Left lung (tissue), 10 donors: ENCODE results near the gene TMX1. TPM values are rescaled to one million over a fixed set of nuclear protein-coding genes. Genes with fewer than 3 reads are reported as not detected.
A peak's percentile ranks its signal among the peaks of the same experiment; 100 is the strongest.

ENCODE experiments used
- ATAC-seq: fragments of 200-7000 bp; cut with Tn5 transposase; one replicate; pipeline ENCODE4 v1.9.1; 2020; ENCODE audit warnings: moderate library complexity
- DNase-seq, 4 donors: peaks; one replicate each; pipeline ENCODE4 v3.0.0-alpha.2; 2013 to 2020
- H3K27ac ChIP-seq, 2 donors: fragments of 200-600 bp; sonication (generic) in 1 of 2; one replicate each; pipeline versions ENCODE4 v1.5.0 to v1.8.0; 2020 to 2021
- H3K27me3 ChIP-seq, 2 donors: fragments of 200-600 bp; sonication (generic) in 1 of 2; one replicate each; pipeline versions ENCODE4 v1.5.0 to v1.8.0; 2020 to 2021
- H3K36me3 ChIP-seq, 2 donors: fragments of 200-600 bp; sonication (generic) in 1 of 2; one replicate each; pipeline versions ENCODE4 v1.5.0 to v1.8.0; 2020 to 2021
- H3K4me1 ChIP-seq, 2 donors: fragments of 200-600 bp; one replicate each; pipeline ENCODE4 v1.8.0; 2021
- H3K4me3 ChIP-seq, 2 donors: fragments of 200-600 bp; sonication (generic) in 1 of 2; one replicate each; pipeline versions ENCODE4 v1.5.0 to v1.8.0; 2020 to 2021; ENCODE audit warnings: mild to moderate bottlenecking in 1 of 2
- H3K9me3 ChIP-seq, 2 donors: fragments of 200-600 bp; sonication (generic) in 1 of 2; one replicate each; pipeline versions ENCODE4 v1.5.0 to v1.8.0; 2020 to 2021
- CTCF ChIP-seq, 2 donors: fragments of 200-600 bp; sonication (generic) in 1 of 2; IDR thresholded peaks; one replicate each; pipeline versions ENCODE4 v1.5.0 to v1.8.0; 2021; ENCODE audit warnings: antibody characterized with exemption in 2 of 2
- intact Hi-C, 2 donors: fragments of 100-400 bp; cut with DNase I; formaldehyde crosslinking; loops; one replicate each; pipeline versions ENCODE4 v1.11.2 to v1.14.2; 2022
- polyA plus RNA-seq, 6 donors: library from polyadenylated mRNA; unstranded; fragments of 120-200 nt; gene quantifications; one replicate each; pipeline ENCODE4 v1.2.1, GENCODE V29; 2013; ENCODE audit not compliant: insufficient read length in 6 of 6
- total RNA-seq, 2 donors: library from RNA; stranded (reverse); fragmentation: NEBNext Ultra II Directional; extraction: Animal tissue kit (Norgen Biotek cat#: 25700); gene quantifications; one replicate each; pipeline ENCODE4 v1.2.1, GENCODE V29; 2021
- donor health status: DM: no; HTN: yes; CAD: no.
- donor health status: DM: no; HTN: no; CAD: no.

Gene TMX1
- total and polyA plus RNA-seq, 8 donors = 32.7 to 55.7 (median 49.6) TPM

- ATAC-seq = no peak
- no peaks in the 10 kb centered on the region for H3K36me3 ChIP-seq
- no peaks in the 10 kb centered on the region for H3K27me3 ChIP-seq
- no peaks in the 10 kb centered on the region for H3K9me3 ChIP-seq
- no peak for DNase-seq
- H3K4me1 ChIP-seq = no peaks in the 10 kb centered on the region
- TF ChIP-seq CTCF (IDR thresholded peaks at IDR 0.05) = no peak
- no peak overlapping the region for H3K27ac ChIP-seq
- no peak overlapping the region for H3K4me3 ChIP-seq
- intact Hi-C loops = loop anchor here in 1 of 2 donors (5.0 kb wide), 1 partner anchor 488 kb away; no protein-coding TSS in a partner anchor
Observed at GRCh38 chr14:51289169-51289568, 49.1 kb downstream of the TMX1 start.

- TF ChIP-seq CTCF (IDR thresholded peaks at IDR 0.05) = no peak
- H3K27ac ChIP-seq = no peak overlapping the region
- no peaks in the 10 kb centered on the region for H3K27me3 ChIP-seq
- ATAC-seq (no peak), DNase-seq (no peak)
- no peaks in the 10 kb centered on the region for H3K4me1 ChIP-seq
- H3K9me3 ChIP-seq = no peaks in the 10 kb centered on the region
- H3K36me3 ChIP-seq = no peaks in the 10 kb centered on the region
- H3K4me3 ChIP-seq = no peak overlapping the region
- intact Hi-C loops = no loop called here
Observed at GRCh38 chr14:51290132-51290531, 50.1 kb downstream of the TMX1 start.

- DNase-seq (no peak), ATAC-seq (no peak)
- no peak for TF ChIP-seq CTCF (IDR thresholded peaks at IDR 0.05)
- no peaks in the 10 kb centered on the region for H3K4me1 ChIP-seq
- no peaks in the 10 kb centered on the region for H3K27me3 ChIP-seq
- intact Hi-C loops = no loop called here
- H3K4me3 ChIP-seq = no peak overlapping the region
- H3K36me3 ChIP-seq = no peaks in the 10 kb centered on the region
- no peaks in the 10 kb centered on the region for H3K9me3 ChIP-seq
- no peak overlapping the region for H3K27ac ChIP-seq
Observed at GRCh38 chr14:51291016-51291415, 51.0 kb downstream of the TMX1 start.

- intact Hi-C loops = no loop called here
- Histone ChIP-seq H3K27me3 (no peaks in the 10 kb centered on the region), H3K36me3 (no peaks in the 10 kb centered on the region), H3K4me1 (no peaks in the 10 kb centered on the region), H3K9me3 (no peaks in the 10 kb centered on the region), H3K27ac (no peak overlapping the region), H3K4me3 (no peak overlapping the region)
- DNase-seq (no peak), ATAC-seq (peak; percentile 17)
- no peak for TF ChIP-seq CTCF (IDR thresholded peaks at IDR 0.05)
Observed at GRCh38 chr14:51293149-51293911, 53.3 kb downstream of the TMX1 start.

GRCh38 chr14:51293912-51294389, 53.9 kb downstream of the TMX1 start:
- ATAC-seq = no peak
- TF ChIP-seq CTCF (IDR thresholded peaks at IDR 0.05) = no peak
- no peaks in the 10 kb centered on the region for H3K4me1 ChIP-seq
- DNase-seq = no peak
- H3K9me3 ChIP-seq = no peaks in the 10 kb centered on the region
- H3K27me3 ChIP-seq = no peaks in the 10 kb centered on the region
- H3K36me3 ChIP-seq = no peaks in the 10 kb centered on the region
- intact Hi-C loops = no loop called here
- no peak overlapping the region for H3K27ac ChIP-seq
- no peak overlapping the region for H3K4me3 ChIP-seq
